Measurements from ENCODE around the gene PPP2R2C. TPM values are rescaled to one million over a fixed set of nuclear protein-coding genes. Genes with fewer than 3 reads are reported as not detected.

Gene PPP2R2C
- total RNA-seq, 2 donors from 2014 or later = 0.66 to 0.78 TPM

GRCh38 chr4:6437826-6438238 lies 34.6 kb downstream of the PPP2R2C start:
- H3K9me3 ChIP-seq = peaks cover 0 to 9% (median 0%) of the 10 kb centered on the region in 3 donors
- H3K36me3 ChIP-seq (replicated peaks in 1 of 2; ENCODE audit: insufficient read depth in 1 of 2, low read depth in 2 of 2) = no peaks in the 10 kb centered on the region
- intact Hi-C loops (cut with DNase I) = no loop called here
- no peaks in the 10 kb centered on the region for H3K27me3 ChIP-seq
- TF ChIP-seq CTCF (IDR thresholded peaks at IDR 0.05) = no peak
- no peak for TF ChIP-seq POLR2A (IDR thresholded peaks at IDR 0.05)
- ATAC-seq (no peak), DNase-seq (no peak)
- H3K4me3 ChIP-seq = no peak overlapping the region
- H3K4me1 ChIP-seq = no peaks in the 10 kb centered on the region
- H3K27ac ChIP-seq = no peak overlapping the region
- 61 to 66% methylated on average over 5 of the region's 5 CpGs for whole genome bisulfite sequencing, 2 donors

GRCh38 chr4:6435010-6435409 lies 37.4 kb downstream of the PPP2R2C start:
- ATAC-seq = no peak
- TF ChIP-seq CTCF (IDR thresholded peaks at IDR 0.05) (no peak), POLR2A (IDR thresholded peaks at IDR 0.05) (no peak)
- no peak overlapping the region for H3K4me3 ChIP-seq
- H3K9me3 ChIP-seq = peaks cover 0 to 9% (median 0%) of the 10 kb centered on the region in 3 donors
- no peak overlapping the region for H3K27ac ChIP-seq
- no peak for DNase-seq
- intact Hi-C loops (cut with DNase I) = no loop called here
- H3K27me3 ChIP-seq = no peaks in the 10 kb centered on the region
- no peaks in the 10 kb centered on the region for H3K4me1 ChIP-seq
- H3K36me3 ChIP-seq (replicated peaks in 1 of 2; ENCODE audit: insufficient read depth in 1 of 2, low read depth in 2 of 2) = no peaks in the 10 kb centered on the region

GRCh38 chr4:6430927-6431326 lies 41.5 kb downstream of the PPP2R2C start:
- Histone ChIP-seq H3K27me3 (no peaks in the 10 kb centered on the region), H3K36me3 (replicated peaks in 1 of 2; ENCODE audit: insufficient read depth in 1 of 2, low read depth in 2 of 2) (no peaks in the 10 kb centered on the region), H3K27ac (no peak overlapping the region), H3K4me3 (no peak overlapping the region), H3K9me3 (peaks cover 0 to 5% (median 0%) of the 10 kb centered on the region in 3 donors), H3K4me1 (no peaks in the 10 kb centered on the region)
- ATAC-seq (no peak), DNase-seq (no peak)
- intact Hi-C loops (cut with DNase I) = no loop called here
- WGBS, 2 donors = 48 to 50% methylated on average over 4 of the region's 4 CpGs
- TF ChIP-seq POLR2A (IDR thresholded peaks at IDR 0.05) = no peak
- TF ChIP-seq CTCF (IDR thresholded peaks at IDR 0.05) = no peak

- no peak overlapping the region for H3K4me3 ChIP-seq
- TF ChIP-seq CTCF (IDR thresholded peaks at IDR 0.05) = no peak
- TF ChIP-seq POLR2A (IDR thresholded peaks at IDR 0.05) = no peak
- no peaks in the 10 kb centered on the region for H3K27me3 ChIP-seq
- H3K27ac ChIP-seq = no peak overlapping the region
- ATAC-seq (no peak), DNase-seq (no peak)
- H3K36me3 ChIP-seq (replicated peaks in 1 of 2; ENCODE audit: insufficient read depth in 1 of 2, low read depth in 2 of 2) = no peaks in the 10 kb centered on the region
- intact Hi-C loops (cut with DNase I) = no loop called here
- H3K9me3 ChIP-seq = no peaks in the 10 kb centered on the region
- WGBS, 2 donors = 23 to 24% methylated on average over 5 of the region's 5 CpGs
- H3K4me1 ChIP-seq = no peaks in the 10 kb centered on the region
These were observed 44.8 kb downstream of the PPP2R2C start for GRCh38 chr4:6427439-6428090.

All from body of pancreas (tissue), 4 donors.